HUDEP-2 (cell line): Measurements from ENCODE around the gene SHKBP1.

Experiments used
- DNase-seq, 76 experiments: peaks; one replicate each; lab custom pipeline; 2025; ENCODE audit not compliant: unreplicated experiment in 76 of 76; lab: John Stamatoyannopoulos, UW

The SHKBP1 gene

DNA sequence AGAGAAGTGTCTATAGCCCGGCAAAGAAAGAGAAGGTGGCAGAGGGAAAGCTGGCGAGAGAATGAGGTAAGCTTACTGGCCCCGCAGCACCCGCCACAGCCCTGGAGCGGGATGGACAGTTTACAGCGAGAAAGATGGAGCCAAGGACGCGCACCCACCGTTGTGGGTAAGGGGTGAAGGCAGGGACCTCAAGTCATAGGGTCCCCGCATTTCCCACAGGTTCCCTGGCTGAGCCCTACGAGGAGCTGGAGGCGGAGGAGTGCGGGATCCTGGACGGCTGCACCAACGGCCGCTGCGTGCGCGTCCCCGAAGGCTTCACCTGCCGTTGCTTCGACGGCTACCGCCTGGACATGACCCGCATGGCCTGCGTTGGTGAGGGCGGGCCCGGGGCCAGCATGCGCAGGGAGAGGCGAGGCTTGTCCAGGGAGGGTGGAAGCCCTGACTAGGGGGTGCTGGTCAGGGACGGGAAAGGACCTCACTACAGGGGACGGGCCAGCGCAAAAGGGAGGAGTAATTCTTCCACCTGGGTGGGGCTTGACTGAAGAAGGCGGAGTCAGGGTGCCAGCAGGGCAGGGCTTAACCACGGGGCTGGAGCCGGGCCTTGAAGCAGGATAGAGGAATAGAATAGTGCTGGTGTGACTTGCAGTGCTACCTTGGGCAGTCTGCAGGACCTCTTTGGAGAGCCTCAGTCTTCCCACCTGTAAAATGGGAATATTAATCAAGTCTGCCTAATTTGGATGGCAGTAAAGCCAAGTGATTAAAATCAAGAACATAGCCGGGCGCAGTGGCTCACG lies 51.0 kb downstream of the SHKBP1 start:
- DNase-seq = peak in 13 of 76 experiments; percentile 10 to 45 (median 23)

- no peak for DNase-seq
Observed at GRCh38 chr19:40629346-40629745, 52.7 kb downstream of the SHKBP1 start.

DNA sequence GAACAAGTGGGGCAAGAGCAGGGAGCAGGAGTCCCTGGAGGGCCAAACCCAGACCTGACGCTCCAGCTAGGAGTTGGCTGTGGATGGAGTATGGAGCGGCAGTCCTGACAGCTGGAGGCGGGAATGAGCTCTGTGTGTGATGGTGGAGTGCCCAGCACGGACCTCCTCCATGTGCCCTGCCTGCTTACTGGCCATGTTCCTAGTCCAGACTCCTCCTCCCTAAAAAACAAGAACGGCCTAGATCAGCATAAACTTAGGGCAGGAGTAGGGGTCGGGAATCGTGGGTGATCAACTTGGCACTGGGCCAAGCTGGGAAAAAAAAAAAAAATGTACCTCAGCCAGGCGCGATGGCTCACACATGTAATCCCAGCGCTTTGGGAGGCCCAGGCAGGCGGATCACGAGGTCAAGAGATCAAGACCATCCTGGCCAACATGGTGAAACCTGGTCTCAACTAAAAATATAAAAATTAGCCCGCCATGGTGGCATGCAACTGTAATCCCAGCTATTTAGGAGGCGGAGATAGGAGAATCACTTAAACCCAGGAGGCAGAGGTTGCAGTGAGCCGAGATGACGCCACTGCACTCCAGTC lies 54.0 kb downstream of the SHKBP1 start:
- DNase-seq = no peak

DNA sequence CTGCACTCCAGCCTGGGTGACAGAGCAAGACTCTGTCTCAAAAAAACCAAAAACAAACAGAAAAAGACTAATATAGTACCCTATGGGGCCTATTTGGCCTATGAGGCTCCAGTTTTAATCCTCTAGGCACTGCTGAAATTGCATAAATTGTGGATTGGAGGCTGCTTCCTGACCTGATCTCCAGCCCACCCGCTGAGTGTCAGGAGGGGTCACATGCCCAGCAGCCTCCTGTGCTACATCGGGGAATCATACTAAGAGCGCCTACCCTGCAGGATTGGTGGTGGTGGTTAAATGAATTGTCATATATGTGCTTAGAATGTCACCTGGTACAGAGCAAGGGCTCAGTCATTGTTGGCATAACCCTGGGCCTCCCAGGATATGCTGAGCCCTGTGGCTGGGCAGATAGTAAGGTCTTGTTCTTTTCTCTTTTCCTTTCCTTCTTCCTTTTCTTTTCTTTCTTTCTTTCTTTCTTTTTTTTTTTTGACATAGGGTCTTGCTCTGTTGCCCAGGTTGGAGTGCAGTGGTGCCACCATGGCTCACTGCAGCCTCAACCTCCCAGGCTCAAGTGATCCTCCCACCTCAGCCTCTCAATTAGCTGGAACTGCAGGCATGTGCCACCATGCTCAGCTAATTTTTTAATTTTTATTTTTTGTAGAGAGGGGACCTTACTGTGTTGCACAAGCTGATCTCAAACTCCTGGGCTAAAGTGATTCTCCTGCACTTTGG lies 55.8 kb downstream of the SHKBP1 start:
- DNase-seq = no peak

- no peak for DNase-seq
Observed at GRCh38 chr19:40633207-40633606, 56.5 kb downstream of the SHKBP1 start.

- no peak for DNase-seq
Observed at GRCh38 chr19:40638327-40638726, 61.7 kb downstream of the SHKBP1 start.

- DNase-seq = no peak
Observed at GRCh38 chr19:40639638-40639982, 62.9 kb downstream of the SHKBP1 start.

- DNase-seq = peak in 1 of 76 experiments; percentile 7
Observed at GRCh38 chr19:40640744-40641143, 64.1 kb downstream of the SHKBP1 start.
